NCI-H226 (cell line): ENCODE measurements around the gene BMP7.

ENCODE experiments used
- DNase-seq: peaks from one replicate; pipeline ENCODE4 v3.0.0-alpha.2; 2015

The BMP7 gene

DNA sequence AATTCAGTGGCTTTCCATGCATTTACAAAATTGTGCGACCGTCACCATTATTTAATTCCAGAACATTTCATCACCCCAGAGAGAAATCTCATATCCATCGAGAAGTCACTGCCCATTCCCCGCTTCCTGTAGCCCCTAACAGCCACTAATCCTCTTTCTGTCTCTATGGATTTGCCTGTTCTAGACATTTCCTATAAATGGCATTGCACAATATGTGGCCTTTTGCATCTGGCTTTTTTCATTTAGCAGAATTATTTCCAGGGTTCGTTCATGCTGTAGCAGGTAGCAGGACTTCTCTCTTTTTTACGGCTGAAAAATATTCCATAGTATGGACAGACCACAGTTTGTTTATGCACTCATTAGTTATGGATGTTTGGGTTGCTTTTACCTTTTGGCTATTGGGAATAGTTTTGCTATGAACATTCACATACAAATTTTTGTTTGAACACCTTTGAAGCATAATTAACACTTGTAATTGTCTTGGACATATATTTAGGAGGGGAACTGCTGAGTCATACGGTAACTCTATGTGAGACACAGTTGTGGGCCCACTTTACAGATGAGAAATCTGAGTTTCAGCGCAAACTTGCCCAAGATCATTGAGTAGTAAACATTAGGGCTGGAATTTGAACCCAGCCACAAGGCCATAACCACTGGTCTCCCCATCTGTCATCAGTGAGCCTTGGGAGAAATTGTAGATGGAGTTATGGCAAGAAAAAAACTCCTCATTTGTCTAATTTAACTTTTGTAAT lies 126.9 kb downstream of the BMP7 start:
- DNase-seq = no peak

DNA sequence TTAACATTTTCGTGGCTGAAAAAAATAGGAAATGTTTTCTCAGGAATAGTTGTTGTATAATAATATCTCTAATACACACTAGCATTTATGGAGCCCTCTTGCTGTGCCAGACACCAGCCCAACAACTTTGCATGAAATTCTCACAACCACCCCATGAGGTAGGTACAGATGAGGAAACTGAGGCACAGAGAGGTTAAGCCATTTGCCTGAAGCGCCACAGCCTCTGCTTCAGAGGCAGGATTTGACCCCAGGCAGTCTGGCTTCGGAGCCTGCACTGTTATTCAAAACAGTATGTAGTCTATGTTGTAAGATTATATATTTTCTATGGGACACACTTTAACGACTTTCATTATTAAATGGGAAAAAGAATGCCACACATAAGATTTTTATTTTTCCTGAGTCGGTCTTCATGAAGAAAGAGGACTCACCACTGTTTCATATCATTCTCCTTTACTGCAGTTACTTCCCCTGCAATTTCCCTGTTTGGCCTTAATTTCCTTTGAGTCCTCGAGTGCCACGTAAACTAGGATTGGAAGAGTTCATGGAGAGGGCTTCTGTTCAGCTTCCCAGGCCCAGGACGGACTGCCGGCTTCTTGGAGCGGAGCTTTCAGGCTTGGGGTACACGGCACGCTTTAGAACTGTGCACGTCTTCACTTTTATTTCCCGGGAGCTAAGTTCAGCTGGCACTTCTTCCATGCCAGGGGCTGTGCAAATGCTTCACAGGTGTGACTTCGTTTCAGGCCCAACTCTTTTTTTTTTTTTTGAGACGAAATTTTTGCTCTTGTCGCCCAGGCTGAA lies 128.0 kb downstream of the BMP7 start:
- DNase-seq = no peak

DNA sequence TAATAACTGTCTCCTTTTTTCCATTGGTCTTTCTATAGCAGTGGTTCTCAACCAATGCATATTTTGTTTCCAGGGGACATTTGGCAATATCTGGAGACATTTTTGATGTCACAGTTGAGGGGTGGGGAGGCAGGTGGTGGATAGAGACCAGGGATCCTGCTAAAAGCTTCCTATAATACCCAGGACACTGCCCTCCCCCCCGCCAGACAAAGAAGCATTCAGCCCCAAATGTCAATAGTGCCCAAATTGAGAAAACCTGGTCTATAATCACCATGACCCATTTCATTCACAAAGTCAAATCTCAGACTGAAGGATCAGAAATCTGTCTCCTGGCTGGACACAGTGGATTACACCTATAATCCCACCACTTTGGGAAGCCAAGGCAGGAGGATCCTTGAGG lies 128.8 kb downstream of the BMP7 start:
- no peak for DNase-seq

DNA sequence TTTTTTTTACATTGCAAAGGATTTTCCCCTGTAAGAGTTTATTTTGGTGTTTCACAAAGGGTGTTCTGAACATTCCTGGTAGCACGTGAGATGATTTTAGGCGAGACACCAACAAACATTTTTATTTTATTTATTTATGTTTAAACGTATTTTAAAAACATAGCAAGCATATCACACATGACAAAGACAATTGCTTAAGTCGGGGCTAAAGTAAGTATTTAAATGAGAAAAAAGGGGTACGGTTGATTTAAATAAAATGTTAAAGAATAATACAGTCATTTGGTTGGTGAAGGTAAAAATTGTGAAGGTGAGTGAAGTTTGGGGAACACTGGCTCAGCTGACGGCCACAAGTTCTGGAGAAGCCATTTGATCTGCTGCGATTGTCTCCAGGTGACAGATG lies 129.7 kb downstream of the BMP7 start:
- no peak for DNase-seq

DNA sequence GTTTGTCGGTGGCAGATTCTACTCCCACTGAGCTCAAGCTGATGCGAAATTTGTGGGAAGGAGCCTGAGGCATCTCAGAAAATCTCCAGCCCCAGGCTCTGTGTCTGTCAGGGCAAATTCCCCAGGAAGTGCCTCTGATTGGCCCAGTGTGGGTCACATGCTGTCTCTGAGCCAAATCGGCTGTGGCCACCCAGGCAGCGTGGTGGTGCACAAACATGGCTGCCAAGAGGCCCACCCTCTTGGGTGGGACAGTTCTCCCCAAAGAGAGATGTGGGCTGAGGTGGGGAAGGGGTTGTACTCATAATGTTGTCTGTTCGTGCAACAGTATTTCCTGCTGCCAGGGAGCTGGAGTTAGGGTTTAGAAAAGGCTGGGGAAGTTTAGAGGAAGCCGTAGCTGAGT lies 130.6 kb downstream of the BMP7 start:
- no peak for DNase-seq

DNA sequence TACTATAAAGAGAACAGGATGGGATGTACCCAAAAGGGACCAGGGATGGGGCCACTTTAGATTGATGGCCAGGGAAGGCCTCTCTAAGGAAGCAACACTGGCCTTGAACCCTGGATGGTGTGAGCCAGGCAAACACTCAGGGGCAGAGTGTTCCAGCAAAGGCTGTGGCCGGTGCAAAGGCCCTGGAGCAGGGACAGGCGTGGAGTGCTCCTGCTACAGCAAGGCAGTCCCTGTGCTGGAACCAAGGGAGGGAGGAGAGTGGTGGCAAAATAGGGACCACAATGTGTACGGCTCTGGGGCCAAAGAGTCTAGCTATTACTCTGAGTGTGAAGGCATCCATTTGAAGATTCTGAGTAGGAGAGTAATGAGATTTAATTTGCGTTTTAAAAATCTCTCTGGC lies 131.6 kb downstream of the BMP7 start:
- no peak for DNase-seq

DNA sequence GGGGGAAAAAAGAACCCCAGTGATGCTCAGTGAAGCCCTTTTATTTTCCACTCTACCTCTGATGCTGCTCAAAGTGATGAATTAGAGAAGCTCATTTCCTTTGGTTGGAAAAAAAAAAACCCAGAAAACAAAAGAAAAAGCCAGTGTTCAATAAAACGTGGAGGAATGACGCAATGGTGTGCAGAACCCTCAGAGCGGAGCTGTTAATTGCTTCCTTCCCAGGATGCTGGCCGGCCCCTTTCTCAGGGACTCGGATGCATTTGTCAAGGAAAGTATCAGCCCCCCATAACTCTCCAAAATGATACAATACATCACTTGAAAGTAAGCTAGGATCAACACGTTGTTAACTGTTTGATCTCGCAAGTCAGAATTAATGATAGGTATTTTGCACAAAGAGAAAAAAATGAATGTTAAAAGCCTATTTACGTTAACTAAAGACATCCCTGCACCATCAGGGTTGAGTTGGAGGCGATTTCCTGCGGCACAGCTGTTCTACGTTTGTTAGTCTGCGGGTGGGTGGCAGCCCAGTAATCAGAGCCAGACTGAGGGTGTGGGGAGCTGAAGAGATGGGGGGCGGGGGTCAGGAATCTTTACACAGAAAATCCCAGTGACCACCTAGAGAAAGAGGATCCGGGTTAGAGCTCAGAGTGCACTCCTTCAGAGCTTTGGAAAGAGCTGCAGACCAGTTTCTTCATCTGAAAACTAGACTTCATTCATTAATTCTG lies 132.4 kb downstream of the BMP7 start:
- DNase-seq = no peak

DNA sequence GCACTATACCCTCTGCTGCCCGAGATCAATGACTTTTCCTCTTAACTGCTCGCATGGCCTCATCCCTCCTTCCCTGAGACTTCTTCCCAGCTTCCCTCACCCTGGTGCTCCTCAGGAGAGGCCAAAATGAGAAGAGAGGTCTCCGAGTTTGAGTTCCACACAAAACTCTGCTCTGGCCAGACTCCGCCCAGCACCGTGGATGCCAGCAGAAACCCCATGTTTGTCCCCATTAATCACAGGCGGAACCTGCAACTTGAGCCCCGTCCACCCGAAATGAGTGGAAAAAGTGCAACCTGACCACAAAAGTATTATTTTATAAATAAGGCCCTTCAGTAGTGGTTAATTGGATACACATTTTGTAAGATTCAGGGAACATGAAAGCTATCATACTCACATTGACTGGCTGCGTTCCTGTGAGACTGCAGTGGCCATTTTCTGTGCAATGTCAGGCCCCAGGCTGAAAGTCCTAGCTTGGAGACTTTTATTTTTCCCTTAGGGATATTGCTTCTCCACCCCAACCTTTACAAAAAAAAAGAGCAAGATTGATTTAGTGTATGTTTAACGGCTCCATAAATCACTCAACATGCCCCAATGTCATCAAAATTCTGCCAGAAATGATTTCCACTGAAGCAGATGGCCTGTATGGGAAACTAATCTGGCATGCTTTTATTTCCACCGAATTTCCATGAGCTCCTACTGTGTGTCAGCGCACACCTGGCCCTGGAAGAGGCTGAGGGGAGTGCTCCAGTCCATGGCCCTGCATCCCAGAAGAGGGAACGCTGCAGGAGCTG lies 134.6 kb downstream of the BMP7 start:
- DNase-seq = no peak

DNA sequence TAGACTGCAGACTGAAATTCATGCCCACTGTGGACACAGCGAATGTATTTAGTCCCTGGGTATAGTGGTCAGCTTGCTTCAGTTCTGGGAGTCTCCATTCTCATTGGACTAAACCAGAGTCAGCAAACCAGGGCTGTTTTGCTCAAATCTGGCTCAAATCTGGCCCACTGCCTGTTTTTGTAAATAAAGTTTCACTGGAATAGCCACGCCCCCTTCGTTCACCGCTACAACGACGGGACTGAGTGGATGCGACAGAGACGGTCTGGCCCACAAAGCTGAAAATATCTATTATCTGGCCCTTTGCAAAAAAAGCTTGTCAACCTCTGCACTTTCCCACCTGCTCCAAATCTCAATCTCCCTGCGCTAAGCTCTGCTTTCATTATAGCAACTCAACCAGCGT lies 135.4 kb downstream of the BMP7 start:
- DNase-seq = no peak

DNA sequence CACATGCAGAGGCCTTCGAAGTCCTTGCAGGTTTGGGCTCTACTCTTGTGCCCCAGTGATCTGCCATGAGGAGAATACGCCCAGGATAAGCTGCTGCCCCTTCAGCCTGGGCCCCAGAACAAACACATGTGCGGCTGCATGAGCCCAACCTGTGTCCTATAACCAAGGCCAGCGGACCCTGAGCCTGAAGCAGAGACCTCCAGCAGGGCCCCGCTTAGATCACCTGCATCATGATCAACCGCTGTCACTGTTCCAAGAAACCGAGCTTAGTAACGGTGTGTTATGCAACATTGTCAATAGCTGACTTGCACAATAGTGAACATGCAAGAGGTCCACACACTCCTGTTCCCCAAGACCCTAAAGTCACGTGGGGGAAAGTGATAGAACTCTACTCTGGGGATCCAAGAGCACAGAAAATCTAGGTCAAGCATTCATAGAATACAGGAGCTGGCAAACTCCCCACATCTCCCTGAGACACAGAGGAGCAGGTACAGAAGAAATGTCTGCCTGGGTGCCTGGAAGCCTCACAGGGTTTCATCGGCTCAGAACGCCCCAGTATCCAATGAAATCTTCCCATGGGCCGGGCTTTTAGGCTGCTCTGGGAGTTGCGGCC lies 136.2 kb downstream of the BMP7 start:
- DNase-seq = no peak

DNA sequence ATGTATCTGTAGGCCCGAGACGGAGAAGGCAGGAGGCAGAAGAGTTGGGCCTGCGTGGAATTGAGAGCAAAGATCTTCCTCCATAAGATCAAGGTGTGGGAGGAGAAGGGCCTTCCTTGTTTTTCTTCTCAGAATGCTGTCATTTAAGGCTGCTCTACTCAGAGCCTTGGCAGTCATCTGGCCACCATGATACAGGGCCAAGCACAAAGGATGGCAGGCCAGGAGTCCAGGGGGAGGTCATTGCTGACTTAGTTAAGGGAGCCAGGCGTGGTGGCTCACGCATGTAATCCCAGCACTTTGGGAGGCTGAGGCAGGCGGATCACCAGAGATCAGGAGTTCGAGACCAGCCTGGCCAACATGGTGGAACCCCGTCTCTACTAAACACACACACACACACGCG lies 137.1 kb downstream of the BMP7 start:
- no peak for DNase-seq

DNA sequence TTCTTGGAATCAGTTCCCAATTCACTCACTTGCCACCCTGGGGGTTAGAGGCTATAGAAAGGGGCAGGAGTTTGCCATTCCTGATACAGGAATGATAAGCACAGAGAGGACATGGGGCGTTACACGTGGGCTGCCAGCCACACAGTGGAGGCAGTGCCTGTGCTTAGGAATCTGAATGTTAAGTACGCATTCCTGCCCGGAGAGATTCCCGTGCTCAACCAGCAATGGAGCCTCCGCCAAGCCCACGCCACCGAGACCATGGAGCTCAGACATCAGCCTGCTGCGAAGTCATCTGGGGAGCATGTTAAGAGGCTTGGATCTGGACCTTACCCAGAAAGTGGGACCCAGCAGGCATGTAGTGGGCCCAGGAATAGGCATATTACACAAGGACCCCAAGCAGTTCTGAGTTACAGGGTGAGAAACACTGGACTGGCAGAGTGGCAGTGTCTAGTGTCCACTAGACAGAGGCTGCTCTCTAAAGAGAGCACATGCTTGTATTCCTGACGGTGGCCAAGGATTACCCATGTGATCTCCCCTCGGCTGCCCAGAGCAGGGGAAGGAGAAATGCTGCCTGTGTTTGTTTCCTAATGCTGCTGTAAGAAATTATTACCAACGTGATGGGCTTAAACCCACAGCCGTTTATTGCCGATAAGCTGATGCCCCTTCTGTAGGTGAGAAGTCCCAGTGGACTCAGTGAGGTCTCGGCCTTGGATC lies 138.2 kb downstream of the BMP7 start:
- DNase-seq = no peak

DNA sequence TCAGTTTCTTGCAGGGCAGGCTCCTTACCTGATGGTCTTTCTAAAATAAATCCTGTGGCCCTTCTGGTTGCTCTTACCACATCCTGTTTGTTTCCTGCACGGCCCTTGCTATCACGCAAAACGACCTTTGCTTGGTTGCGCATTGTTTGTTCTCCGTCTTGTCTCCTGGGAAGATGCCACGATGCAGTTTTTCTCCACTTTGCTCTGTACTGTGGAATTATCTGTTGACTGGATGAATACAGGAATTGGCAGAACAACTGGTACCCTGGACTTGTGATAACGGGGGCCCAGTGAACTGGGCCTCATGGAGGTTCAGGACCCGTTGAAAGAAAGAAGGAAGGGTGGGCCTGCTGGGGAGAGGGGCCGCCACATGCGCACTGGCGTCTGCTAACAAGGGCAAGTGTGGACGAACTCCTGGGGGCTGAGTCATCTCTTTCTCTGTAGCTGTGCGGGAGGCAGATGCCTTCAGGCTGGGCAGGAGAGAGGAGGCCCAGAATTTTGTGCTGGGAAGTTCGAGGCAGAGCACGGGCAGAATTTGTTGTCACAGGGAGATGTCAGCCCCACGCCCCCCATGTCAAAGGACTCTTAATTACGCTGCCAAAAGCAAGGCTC lies 139.9 kb downstream of the BMP7 start:
- DNase-seq = no peak

DNA sequence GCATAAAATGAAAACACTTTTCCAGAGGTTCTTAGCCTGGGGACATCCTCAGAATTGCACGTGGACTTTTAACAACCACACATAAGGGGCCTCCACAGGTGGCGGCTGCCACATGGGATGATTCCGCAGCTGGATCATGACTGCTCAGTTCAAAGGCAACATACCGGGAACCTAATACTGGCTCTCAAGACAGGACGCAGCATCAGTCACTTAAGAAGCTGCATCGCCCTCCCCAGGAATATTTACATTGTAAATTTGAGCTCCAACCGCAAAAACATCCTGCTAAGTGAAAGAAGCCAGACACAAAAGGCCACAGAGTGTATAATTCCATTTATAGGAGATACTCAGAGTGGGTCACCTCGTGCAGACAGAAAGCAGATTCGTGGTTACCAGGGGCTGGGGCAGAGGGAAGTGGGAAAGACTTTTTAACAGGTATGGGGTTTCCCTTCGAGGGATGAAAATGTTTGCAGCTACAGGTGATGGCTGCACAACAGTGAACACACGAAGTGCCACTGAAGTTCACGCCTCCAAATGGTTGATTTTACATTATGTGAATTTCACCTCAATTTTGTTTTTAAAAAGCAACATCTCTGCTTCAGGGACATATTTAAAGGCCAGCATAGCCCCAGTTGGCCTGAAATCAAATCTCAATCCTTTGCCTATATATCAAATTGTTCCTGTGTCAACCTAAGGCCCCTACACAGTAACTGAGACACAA lies 141.5 kb downstream of the BMP7 start:
- no peak for DNase-seq

DNA sequence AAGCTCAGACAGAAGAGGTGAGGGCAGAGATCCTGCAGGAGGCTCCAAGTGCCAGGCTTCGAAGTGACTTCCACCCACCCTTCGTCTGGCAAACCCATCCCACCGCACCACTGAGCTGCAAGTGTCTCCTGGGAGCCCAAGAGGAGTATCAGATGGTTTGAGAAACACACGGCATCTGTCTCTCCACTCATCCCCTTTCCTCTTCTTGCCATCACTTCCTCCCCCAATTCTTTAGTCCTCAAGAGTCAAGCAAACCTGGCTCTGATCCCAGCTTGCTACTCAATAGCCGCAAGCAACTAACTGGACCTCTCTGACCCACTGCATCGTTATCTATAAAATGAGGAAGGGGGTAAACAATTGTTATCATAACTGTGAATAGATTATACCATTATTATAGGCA lies 142.1 kb downstream of the BMP7 start:
- no peak for DNase-seq

DNA sequence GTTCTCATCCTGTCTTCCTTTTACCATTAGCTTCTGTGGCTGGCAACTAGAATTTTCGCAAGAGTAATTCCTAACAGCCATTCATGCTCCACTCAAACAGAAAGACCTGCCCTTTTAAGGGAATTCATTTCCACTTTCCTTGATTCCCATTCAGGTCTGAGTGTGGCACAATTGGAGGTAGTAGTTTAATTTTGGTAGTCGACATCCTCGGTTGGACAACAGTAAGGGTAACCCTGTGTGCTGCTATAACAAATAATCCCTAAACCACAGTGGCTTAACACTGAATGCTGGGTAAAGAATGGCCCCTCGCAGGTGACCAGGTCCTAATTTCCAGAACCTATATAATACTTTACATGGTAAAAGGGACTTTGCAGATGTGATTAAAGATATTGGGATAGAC lies 142.9 kb downstream of the BMP7 start:
- no peak for DNase-seq

DNA sequence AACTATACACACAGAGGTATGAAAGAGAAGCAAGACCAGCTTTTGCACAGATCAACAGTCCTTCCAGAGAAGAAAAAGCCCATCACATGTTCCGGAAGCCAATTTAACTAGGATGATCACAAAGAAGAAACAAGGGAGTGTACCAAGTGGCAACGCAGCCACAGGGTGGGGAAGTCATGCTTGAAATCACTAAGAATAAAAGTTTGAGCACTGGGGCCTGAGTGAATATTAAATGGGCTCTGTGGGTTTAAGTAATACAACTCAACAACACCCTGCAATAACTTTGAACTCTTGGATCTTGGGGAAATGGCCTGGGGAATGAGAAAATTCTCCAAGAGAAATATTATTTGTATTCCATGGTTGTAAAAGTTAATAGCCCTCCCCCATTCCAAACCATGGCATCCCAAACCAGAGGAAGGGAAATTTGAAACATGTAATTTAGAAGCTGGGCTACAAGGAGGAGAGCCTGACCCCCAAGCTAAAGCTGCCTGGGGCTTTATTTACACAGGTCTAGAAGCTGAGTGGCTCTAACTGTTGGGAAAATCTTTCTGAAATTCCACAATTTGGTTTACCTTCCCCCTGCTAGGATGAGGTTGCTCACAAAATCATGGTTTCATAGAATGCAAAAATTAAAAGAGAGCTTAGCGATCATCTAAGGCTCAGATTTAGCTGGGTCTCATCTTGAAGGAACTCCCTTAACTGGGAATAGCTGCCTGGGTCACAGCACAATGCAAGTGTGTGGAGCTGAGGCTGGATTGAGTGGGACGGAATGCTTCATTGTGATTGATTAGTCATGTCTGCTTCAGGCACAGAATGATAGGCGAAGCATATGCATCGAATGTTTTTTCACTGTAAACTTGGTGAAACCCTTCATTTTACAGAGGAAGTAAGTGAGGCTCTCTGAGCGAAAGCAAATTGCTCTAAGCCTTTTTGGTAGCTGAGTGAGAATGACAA lies 143.6 kb downstream of the BMP7 start:
- no peak for DNase-seq

DNA sequence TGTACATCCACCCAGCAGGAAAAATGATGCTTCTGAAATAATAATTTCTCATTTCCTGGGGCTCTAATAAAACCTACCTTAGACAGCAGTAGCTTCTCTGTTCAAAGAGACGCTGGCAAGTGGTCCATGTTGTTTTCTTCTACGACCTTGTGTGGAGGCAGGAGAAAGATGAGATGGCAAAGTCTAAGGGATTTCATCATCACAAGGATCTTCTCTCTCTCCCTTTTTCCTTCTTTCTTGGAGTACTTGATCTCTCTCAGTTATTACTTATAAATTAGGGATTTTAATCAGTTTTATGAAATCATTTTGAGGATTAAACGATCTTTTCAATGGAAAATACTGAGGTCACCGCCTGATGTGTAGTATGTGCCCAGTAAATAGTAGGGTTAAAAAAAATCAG lies 147.5 kb downstream of the BMP7 start:
- DNase-seq = no peak
